H1 (cell line): ENCODE results near the gene GLB1L2. TPM values are rescaled to one million over a fixed set of nuclear protein-coding genes. Genes with fewer than 3 reads are reported as not detected.
A peak's percentile ranks its signal among the peaks of the same experiment; 100 is the strongest.

Experiments
- CTCF ChIA-PET: fragments of 300-600 bp; sonication (Branson Sonifier 250); formaldehyde crosslinking; loops from one replicate; lab custom pipeline; 2021; ENCODE audit not compliant: partially characterized antibody; lab: Charles Lee
- POLR2A ChIA-PET: fragments of 300-600 bp; sonication (Branson Sonifier 250); formaldehyde crosslinking; loops from one replicate; lab custom pipeline; 2021; ENCODE audit warnings: inconsistent platforms; ENCODE audit not compliant: partially characterized antibody; lab: Charles Lee
- DNase-seq, 2 experiments: peaks; one replicate each; pipeline versions ENCODE4 v3.0.0 to v3.0.0-alpha.2; 2010 to 2022; ENCODE audit warnings: low spot score in 2 of 2, low read depth in 1 of 2, mixed read lengths in 1 of 2
- FAIRE-seq: peaks from 2 replicates; lab custom pipeline; 2011; peaks lifted over from hg19 to GRCh38; lab: Jason Lieb, UNC
- H2AFZ ChIP-seq: 2 replicates; pipeline ENCODE4 v1.8.1; 2012; ENCODE audit warnings: low read length, inconsistent platforms
- H2AK5ac ChIP-seq: 2 replicates; pipeline ENCODE4 v1.6.1; 2013; ENCODE audit warnings: low read depth, low read length
- H2BK120ac ChIP-seq: replicated peaks from 2 replicates; pipeline ENCODE3; 2013; ENCODE audit warnings: low read depth, low read length, inconsistent platforms
- H2BK12ac ChIP-seq: 2 replicates; pipeline ENCODE4 v1.6.1; 2013; ENCODE audit warnings: low read depth, low read length
- H2BK15ac ChIP-seq: 2 replicates; pipeline ENCODE4 v1.6.1; 2013; ENCODE audit warnings: low read length
- H2BK20ac ChIP-seq: 2 replicates; pipeline ENCODE4 v1.6.1; 2013; ENCODE audit warnings: low read length
- H2BK5ac ChIP-seq: 2 replicates; pipeline ENCODE4 v1.6.1; 2013; ENCODE audit warnings: low read depth, low read length
- H3K14ac ChIP-seq: 2 replicates; pipeline ENCODE4 v1.6.1; 2013; ENCODE audit warnings: inconsistent platforms; ENCODE audit not compliant: insufficient read length
- H3K18ac ChIP-seq: 2 replicates; pipeline ENCODE4 v1.6.1; 2013; ENCODE audit warnings: low read length; ENCODE audit errors: extremely low read depth
- H3K23ac ChIP-seq: 2 replicates; pipeline ENCODE4 v1.6.1; 2013; ENCODE audit warnings: inconsistent platforms; ENCODE audit not compliant: insufficient read length
- H3K23me2 ChIP-seq: 2 replicates; pipeline ENCODE4 v1.6.1; 2013; ENCODE audit warnings: low read depth, low read length
- H3K27ac ChIP-seq: 2 replicates; pipeline ENCODE4 v1.6.1; 2011; ENCODE audit warnings: low read depth, low read length, inconsistent platforms
- H3K27me3 ChIP-seq, 4 experiments: replicated peaks in 1 of 4; 1 replicate in 1 of 4; 2 replicates in 3 of 4; pipeline versions ENCODE4 v1.6.1 to v1.8.1; 2011 to 2013; ENCODE audit warnings: low read length in 3 of 4, mild to moderate bottlenecking in 3 of 4, inconsistent platforms in 2 of 4, mixed read lengths in 2 of 4, moderate library complexity in 1 of 4; ENCODE audit not compliant: control insufficient read depth in 3 of 4, insufficient read depth in 3 of 4; ENCODE audit errors: extremely low read depth in 1 of 4
- H3K36me3 ChIP-seq, 4 experiments: 2 replicates each; pipeline versions ENCODE4 v1.6.1 to v1.8.1; 2011 to 2013; ENCODE audit warnings: mild to moderate bottlenecking in 4 of 4, low read length in 3 of 4, moderate library complexity in 2 of 4, control low read depth in 1 of 4, inconsistent platforms in 1 of 4; ENCODE audit not compliant: insufficient read depth in 4 of 4, control insufficient read depth in 2 of 4
- H3K4ac ChIP-seq: replicated peaks from 2 replicates; pipeline ENCODE3; 2013; ENCODE audit warnings: low read length, low read depth, mixed read lengths, inconsistent platforms; ENCODE audit not compliant: insufficient read length
- H3K4me1 ChIP-seq, 4 experiments: replicated peaks in 1 of 4; 1 replicate in 1 of 4; 2 replicates in 3 of 4; pipeline versions ENCODE4 v1.6.1 to v1.8.1; 2011 to 2013; ENCODE audit warnings: low read length in 3 of 4, inconsistent platforms in 2 of 4, mixed read lengths in 1 of 4; ENCODE audit not compliant: insufficient read depth in 4 of 4, control insufficient read depth in 3 of 4
- H3K4me2 ChIP-seq, 2 experiments: 2 replicates each; pipeline versions ENCODE4 v1.6.1 to v1.8.1; 2011 to 2013; ENCODE audit warnings: low read depth in 2 of 2, low read length in 2 of 2, control low read depth in 1 of 2, inconsistent platforms in 1 of 2, mild to moderate bottlenecking in 1 of 2; ENCODE audit not compliant: insufficient read depth in 1 of 2
- H3K4me3 ChIP-seq, 4 experiments: fragments of 200-600, 300-600 bp in 1 of 4; sonication (generic), shearing (Covaris generic), sonication (Bioruptor Twin) in 1 of 4; 2 replicates each; pipeline versions ENCODE4 v1.5.1 to v1.8.1; 2011 to 2016; ENCODE audit warnings: low read length in 4 of 4, low read depth in 3 of 4, control low read depth in 2 of 4, inconsistent platforms in 2 of 4, mild to moderate bottlenecking in 2 of 4, mixed read lengths in 1 of 4, moderate library complexity in 1 of 4; ENCODE audit not compliant: insufficient read depth in 2 of 4; ENCODE audit errors: extremely low read depth in 1 of 4
- H3K56ac ChIP-seq: replicated peaks from 2 replicates; pipeline ENCODE3; 2013; ENCODE audit warnings: low read depth, mild to moderate bottlenecking, mixed read lengths, low read length, inconsistent platforms; ENCODE audit not compliant: insufficient read length
- H3K79me1 ChIP-seq: 2 replicates; pipeline ENCODE4 v1.6.1; 2013; ENCODE audit warnings: low read depth, low read length, control low read depth
- H3K79me2 ChIP-seq, 2 experiments: 2 replicates each; pipeline versions ENCODE4 v1.6.1 to v1.8.1; 2012 to 2013; ENCODE audit warnings: low read length in 2 of 2, mild to moderate bottlenecking in 2 of 2, inconsistent platforms in 1 of 2; ENCODE audit not compliant: insufficient read depth in 2 of 2, control insufficient read depth in 1 of 2
- H3K9ac ChIP-seq, 4 experiments: replicated peaks in 1 of 4; 1 replicate in 1 of 4; 2 replicates in 3 of 4; pipeline versions ENCODE4 v1.6.1 to v1.8.1; 2011 to 2013; ENCODE audit warnings: low read depth in 3 of 4, low read length in 3 of 4, control low read depth in 2 of 4, mild to moderate bottlenecking in 2 of 4, moderate library complexity in 2 of 4, inconsistent platforms in 1 of 4; ENCODE audit errors: extremely low read depth in 1 of 4
- H3K9me3 ChIP-seq, 2 experiments: 2 replicates each; pipeline versions ENCODE4 v1.6.1 to v1.8.1; 2012 to 2013; ENCODE audit warnings: mild to moderate bottlenecking in 2 of 2, moderate library complexity in 2 of 2, control low read depth in 1 of 2, inconsistent platforms in 1 of 2, low read depth in 1 of 2, low read length in 1 of 2, mixed read lengths in 1 of 2; ENCODE audit not compliant: insufficient read depth in 2 of 2
- H4K20me1 ChIP-seq, 2 experiments: replicated peaks in 1 of 2; 2 replicates each; pipeline versions ENCODE3 to v1.8.1; 2011 to 2013; ENCODE audit warnings: inconsistent platforms in 2 of 2, low read length in 2 of 2, mild to moderate bottlenecking in 1 of 2; ENCODE audit not compliant: insufficient read depth in 2 of 2, control insufficient read depth in 1 of 2
- H4K5ac ChIP-seq: 2 replicates; pipeline ENCODE4 v1.6.1; 2013; ENCODE audit warnings: low read length, low read depth, mixed read lengths, inconsistent platforms; ENCODE audit not compliant: insufficient read length
- H4K8ac ChIP-seq: 2 replicates; pipeline ENCODE4 v1.8.0; 2013; ENCODE audit warnings: mild to moderate bottlenecking, moderate library complexity, low read length, inconsistent platforms; ENCODE audit not compliant: insufficient read depth; ENCODE audit errors: extremely low read depth
- H4K91ac ChIP-seq: replicated peaks from 2 replicates; pipeline ENCODE3; 2013; ENCODE audit warnings: low read length, mixed read lengths, inconsistent platforms; ENCODE audit not compliant: insufficient read length
- EZH2 ChIP-seq: fragments of 200-600 bp; sonication (generic); IDR thresholded peaks from 2 replicates; pipeline ENCODE4 v1.7.1; 2012; ENCODE audit warnings: low read depth, mild to moderate bottlenecking, moderate library complexity, low read length, inconsistent platforms; ENCODE audit not compliant: severe bottlenecking
- RFX5 ChIP-seq: IDR thresholded peaks from 2 replicates; pipeline ENCODE4 v1.6.1; 2011; ENCODE audit warnings: low read depth, low read length, improper control_type of control experiment, borderline replicate concordance
- WGBS, 2 experiments: shearing (Covaris generic) in 1 of 2; methylation state at CpG; one replicate each; pipeline versions ENCODE4 v1.1.6 to v1.1.7; 2013 to 2015; ENCODE audit warnings: low lambda C conversion rate in 2 of 2, mixed read lengths in 2 of 2, inconsistent platforms in 1 of 2, low coverage in 1 of 2, missing lambda C conversion rate in 1 of 2; ENCODE audit not compliant: insufficient replicate concordance in 2 of 2, insufficient coverage in 1 of 2, insufficient read length in 1 of 2; ENCODE audit errors: extremely low coverage in 1 of 2, missing lambda C conversion rate in 1 of 2; 5-methylcytosine and 5-hydroxymethylcytosine counted together
- polyA plus RNA-seq, 7 experiments: library from polyadenylated mRNA; depleted of rRNA in 3 of 7; stranded (reverse) in 5 of 7; unstranded in 2 of 7; fragments of >200 nt in 5 of 7; fragments of 200-250 nt in 2 of 7; gene quantifications; 1 replicate in 5 of 7; 2 replicates in 1 of 7; 4 replicates in 1 of 7; pipeline versions ENCODE4 v1.2.1 to v1.2.3, GENCODE V29; 2011 to 2013; ENCODE audit warnings: missing spikeins in 2 of 7, mixed read lengths in 2 of 7
- total RNA-seq: library from RNA; stranded (reverse); fragmentation: NEBNext Ultra II Directional; extraction: Animal tissue kit (Norgen Biotek cat#: 25700); gene quantifications from 2 replicates; pipeline ENCODE4 v1.2.1, GENCODE V29; 2021

GLB1L2 gene
- total and polyA plus RNA-seq, 2 of the 8 experiments (the other 6 are each of a cell fraction or from before 2014, with no cell fraction given), result 4.4 to 7.9 TPM

DNA sequence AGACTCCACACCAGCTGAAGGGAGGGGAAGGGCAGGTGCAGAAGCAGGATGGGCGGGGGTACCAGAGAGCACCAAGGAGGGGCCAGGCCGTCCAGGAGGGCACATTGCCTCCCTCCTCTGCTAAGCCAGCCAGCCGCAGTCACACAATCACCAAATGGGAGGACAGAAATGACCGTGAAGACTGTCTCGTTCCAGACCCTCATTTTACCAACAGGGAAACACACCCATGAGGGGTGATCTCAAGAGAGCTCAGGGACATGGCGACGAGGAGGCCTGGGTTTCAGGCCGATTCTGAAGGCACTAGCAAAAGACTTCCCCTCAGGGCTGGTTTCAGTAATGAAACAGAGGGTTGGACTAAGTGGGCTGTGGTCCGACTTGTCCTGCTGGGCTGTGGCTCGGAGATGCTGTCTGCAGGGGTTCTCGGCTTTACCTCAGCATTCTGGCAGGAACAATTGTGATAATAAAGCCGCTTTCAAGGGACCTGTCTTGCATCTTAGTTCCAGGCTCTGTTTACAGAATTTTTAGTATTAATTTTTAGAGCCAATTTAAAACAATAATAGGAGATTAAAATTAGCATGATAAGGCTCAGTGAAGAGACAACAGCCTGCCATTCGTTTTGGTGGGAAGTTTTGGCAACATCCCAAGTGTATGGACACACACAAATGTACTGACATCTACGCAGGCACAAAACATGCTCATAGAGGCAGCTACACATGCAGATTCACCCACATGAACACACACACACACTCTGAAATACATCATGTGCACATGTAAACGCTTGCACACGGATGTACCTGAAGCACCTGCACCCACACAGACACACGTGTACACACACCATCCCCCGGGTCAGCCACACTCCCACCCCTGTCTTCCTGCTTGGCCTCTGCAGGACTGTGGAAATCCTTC lies 82.3 kb downstream of the GLB1L2 start:
- Histone ChIP-seq H2BK5ac (peak overlapping the region; percentile 35; the same call in 1 of the 2 replicates), H2AK5ac (peak overlapping the region; percentile 58; the same call in 1 of the 2 replicates), H2BK12ac (peak overlapping the region; percentile 82; the same call in 1 of the 2 replicates), H3K9ac (no peak overlapping the region), H3K36me3 (no peaks in the 10 kb centered on the region), H2BK15ac (peak overlapping the region; percentile 92; the same call in 1 of the 2 replicates), H2BK20ac (0 out of 2 replicates have a peak overlapping the region, but pooled peaks have one; percentile 72), H3K4me1 (peaks cover 17 to 41% (median 23%) of the 10 kb centered on the region in 4 experiments), H2AFZ (no peak overlapping the region), H3K4me3 (peak overlapping the region in 3 of 4 experiments; percentile 62 to 70 (median 62); a peak in 6 of 8 replicates), H3K4me2 (peak overlapping the region; percentile 70 to 98), H4K8ac (no peak overlapping the region; the same call in 1 of the 2 replicates), H4K5ac (no peak overlapping the region), H3K79me1 (peaks cover 9% of the 10 kb centered on the region), H3K27me3 (peaks cover 0 to 5% (median 1%) of the 10 kb centered on the region in 4 experiments; a peak in 3 of 7 replicates), H3K18ac (peak overlapping the region; percentile 62; the same call in 1 of the 2 replicates), H3K23ac (no peak overlapping the region), H3K23me2 (peaks cover 21% of the 10 kb centered on the region; the same call in 1 of the 2 replicates), H3K79me2 (peaks cover 5 to 22% of the 10 kb centered on the region in 2 experiments; a peak in 2 of 4 replicates), H3K14ac (no peak overlapping the region), H3K9me3 (no peaks in the 10 kb centered on the region), H3K27ac (no peak overlapping the region), H3K4ac (no peak overlapping the region), H4K20me1 (peaks cover 15 to 20% of the 10 kb centered on the region in 2 experiments), H4K91ac (peak overlapping the region; percentile 60), H3K56ac (no peak overlapping the region), H2BK120ac (no peak overlapping the region)
- POLR2A ChIA-PET, result no interaction called here
- DNase-seq, result peak in 1 of 2 experiments; percentile 56
- FAIRE-seq, result no peak
- WGBS, 2 experiments, result 51% methylated on average over 17 of the region's 18 CpGs; no CpG with 5 or more reads in 1 of the 2 experiments
- CTCF ChIA-PET, result interaction anchor here (1.0 to 1.8 kb wide), 3 partner anchors 22 to 102 kb away, joined by 4 to 6 read pairs (median 4); no protein-coding TSS in a partner anchor
- TF ChIP-seq EZH2, result no peak
- TF ChIP-seq RFX5, result no peak
